Activated CD4-positive, alpha-beta memory T cell treated with anti-CD3 and anti-CD28 coated beads, Interleukin-2, amount 10 ng/mL, durations not matched to agents 7 days and 5 days (primary cell): ENCODE measurements around the gene SEPTIN5. TPM values are rescaled to one million over a fixed set of nuclear protein-coding genes. Genes with fewer than 3 reads are reported as not detected.

ENCODE experiments used
- CTCF ChIA-PET: fragments of 350-600 bp; sonication (Branson Sonifier 250); formaldehyde crosslinking; loops from one replicate; lab custom pipeline; 2021; ENCODE audit warnings: antibody characterized with exemption, inconsistent platforms; lab: Charles Lee
- POLR2A ChIA-PET: fragments of 350-600 bp; sonication (Branson Sonifier 250); formaldehyde crosslinking; loops from one replicate; lab custom pipeline; 2021; ENCODE audit warnings: antibody characterized with exemption; lab: Charles Lee
- DNase-seq: peaks from one replicate; pipeline ENCODE4 v3.0.0-alpha.2; 2020
- H3K27ac Mint-ChIP-seq: one replicate; pipeline ENCODE4 v1.8.0; 2021; ENCODE audit warnings: mild to moderate bottlenecking, mixed read lengths
- H3K27me3 Mint-ChIP-seq: one replicate; pipeline ENCODE4 v1.8.0; 2021; ENCODE audit warnings: mixed read lengths
- H3K36me3 Mint-ChIP-seq: one replicate; pipeline ENCODE4 v1.8.0; 2021; ENCODE audit warnings: low read depth, mixed read lengths
- H3K4me1 Mint-ChIP-seq: one replicate; pipeline ENCODE4 v1.8.0; 2021; ENCODE audit warnings: mixed read lengths
- H3K4me3 Mint-ChIP-seq: one replicate; pipeline ENCODE4 v1.8.0; 2021; ENCODE audit warnings: mild to moderate bottlenecking, mixed read lengths
- H3K9me3 Mint-ChIP-seq: one replicate; pipeline ENCODE4 v1.8.0; 2021; ENCODE audit warnings: mixed read lengths
- total RNA-seq, 2 experiments: library from RNA; stranded (reverse); gene quantifications; one replicate each; pipeline ENCODE4 v1.2.3, GENCODE V29; 2021

Gene SEPTIN5
- total RNA-seq, 2 experiments from 2014 or later, result not detected

DNA sequence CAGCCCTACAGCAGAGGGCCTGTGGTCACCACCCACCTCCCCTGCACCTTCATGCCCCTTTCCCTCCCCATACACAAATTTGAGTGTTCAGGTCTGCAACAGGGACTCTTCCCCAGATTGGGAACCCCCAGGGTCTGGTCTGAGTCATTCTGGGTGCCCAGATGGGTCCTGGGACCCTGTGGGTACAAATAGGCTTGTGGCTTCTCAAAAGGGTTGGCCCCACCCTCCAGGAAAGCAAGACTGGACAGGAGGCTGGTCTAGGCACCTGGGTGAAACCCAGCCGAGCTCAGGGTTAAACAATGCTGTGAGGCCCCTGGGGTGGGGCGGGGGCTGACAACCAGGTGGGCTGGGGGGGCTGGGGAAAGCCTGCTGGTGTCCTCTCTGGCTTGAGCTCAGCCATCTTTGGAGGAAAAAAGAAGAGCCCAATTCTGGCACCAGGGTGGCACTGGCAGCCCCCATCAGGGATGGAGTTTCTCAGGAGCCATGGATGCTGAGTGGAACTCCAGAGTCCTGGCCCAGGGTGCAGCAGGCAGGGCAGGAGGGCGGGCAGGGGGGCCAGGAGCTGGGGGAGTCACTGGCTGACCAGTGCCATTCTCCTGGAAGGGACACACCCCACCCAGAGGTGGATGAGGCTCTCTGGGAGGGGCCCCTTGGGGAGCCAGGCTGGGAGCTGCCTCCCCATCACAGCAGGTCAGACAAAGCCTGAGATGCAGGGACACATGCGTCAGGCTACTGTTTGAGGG lies 1.1 kb downstream of the SEPTIN5 start:
- peaks cover 5% of the 10 kb centered on the region for H3K4me1 Mint-ChIP-seq
- H3K4me3 Mint-ChIP-seq, result no peak overlapping the region
- DNase-seq, result no peak
- no peaks in the 10 kb centered on the region for H3K9me3 Mint-ChIP-seq
- peaks cover 39% of the 10 kb centered on the region for H3K27me3 Mint-ChIP-seq
- POLR2A ChIA-PET, result interaction anchor here (1.5 kb wide), 1 partner anchor 653 kb away, joined by 3 read pairs; no protein-coding TSS in a partner anchor
- no peaks in the 10 kb centered on the region for H3K36me3 Mint-ChIP-seq
- CTCF ChIA-PET, result interaction anchor here (1.0 kb wide), 1 partner anchor 15 kb away, joined by 3 read pairs; no protein-coding TSS in a partner anchor
- no peak overlapping the region for H3K27ac Mint-ChIP-seq

DNA sequence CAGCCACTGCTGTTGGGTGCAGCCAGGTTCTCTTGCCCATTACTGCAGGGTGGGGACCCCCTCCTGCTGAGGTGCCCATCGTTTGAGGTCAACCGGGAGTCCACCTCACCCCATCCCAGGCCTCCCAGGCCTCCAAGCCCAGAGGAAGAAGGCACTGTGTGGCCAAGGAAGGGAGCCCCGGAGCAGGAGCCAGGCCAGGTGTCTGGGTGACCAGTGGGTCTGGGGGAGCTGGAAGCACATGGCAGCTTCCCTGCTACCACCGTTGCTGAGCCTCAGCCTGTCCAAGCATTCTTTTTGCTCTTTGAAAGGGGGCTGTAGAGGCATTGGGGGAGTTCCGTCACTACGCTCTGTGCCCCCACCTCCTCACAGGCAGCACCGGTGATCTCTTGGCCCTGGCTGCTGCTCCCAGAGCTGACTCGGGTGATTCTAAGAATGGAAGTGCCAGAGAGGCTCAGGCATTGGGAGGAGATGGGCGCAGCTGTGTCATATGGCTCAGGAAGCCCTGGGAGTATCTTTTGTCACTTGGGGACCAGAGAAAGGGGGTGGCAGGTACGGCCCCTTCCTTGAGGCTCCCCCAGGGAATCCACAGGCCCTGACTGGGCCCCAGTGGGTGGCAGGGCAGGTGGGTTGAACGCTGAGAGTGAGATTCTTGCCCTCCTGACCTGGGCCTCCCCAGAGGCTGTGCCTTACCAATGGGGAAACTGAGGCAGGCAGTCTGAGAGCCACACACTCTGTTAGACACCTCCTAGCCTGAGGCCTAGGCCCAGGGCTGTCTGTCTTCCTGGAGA lies 1.9 kb downstream of the SEPTIN5 start:
- POLR2A ChIA-PET, result interaction anchor here (1.5 kb wide), 1 partner anchor 654 kb away, joined by 3 read pairs; no protein-coding TSS in a partner anchor

DNA sequence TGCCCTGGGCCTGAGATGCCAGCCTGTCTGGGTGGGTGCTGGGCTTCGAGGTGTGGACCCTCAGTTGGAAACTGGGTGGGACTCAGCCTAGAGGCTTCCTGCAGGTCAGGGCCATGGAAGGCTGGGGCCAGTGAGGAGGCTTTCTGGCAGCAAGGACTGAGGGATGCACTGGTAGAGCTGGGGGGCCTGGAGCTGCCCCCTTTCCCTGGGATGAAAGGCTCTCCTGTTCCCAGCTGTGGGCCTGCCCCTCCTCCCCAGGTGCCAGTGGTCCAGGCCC lies 2.5 kb downstream of the SEPTIN5 start:
- Mint-ChIP-seq H3K27ac (no peak overlapping the region), H3K4me3 (peak overlapping the region; percentile 13), H3K9me3 (no peaks in the 10 kb centered on the region), H3K36me3 (no peaks in the 10 kb centered on the region), H3K27me3 (peaks cover 51% of the 10 kb centered on the region), H3K4me1 (peaks cover 5% of the 10 kb centered on the region)
- ChIA-PET CTCF (interaction anchor here (1.0 kb wide), 1 partner anchor 116 kb away, joined by 3 read pairs; no protein-coding TSS in a partner anchor), POLR2A (interaction anchor here (1.5 kb wide), 1 partner anchor 655 kb away, joined by 3 read pairs; no protein-coding TSS in a partner anchor)
- DNase-seq, result no peak

More for the DNA sequence above, 1.9 kb downstream of the SEPTIN5 start:
- H3K4me1 Mint-ChIP-seq, result peaks cover 5% of the 10 kb centered on the region
- no peak for DNase-seq
- CTCF ChIA-PET, result interaction anchor here (1.0 kb wide), 2 partner anchors 14 to 117 kb away, joined by 3 read pairs; no protein-coding TSS in a partner anchor
- H3K27ac Mint-ChIP-seq, result no peak overlapping the region
- H3K36me3 Mint-ChIP-seq, result no peaks in the 10 kb centered on the region
- H3K9me3 Mint-ChIP-seq, result no peaks in the 10 kb centered on the region
- H3K27me3 Mint-ChIP-seq, result peaks cover 46% of the 10 kb centered on the region
- H3K4me3 Mint-ChIP-seq, result peak overlapping the region; percentile 13

DNA sequence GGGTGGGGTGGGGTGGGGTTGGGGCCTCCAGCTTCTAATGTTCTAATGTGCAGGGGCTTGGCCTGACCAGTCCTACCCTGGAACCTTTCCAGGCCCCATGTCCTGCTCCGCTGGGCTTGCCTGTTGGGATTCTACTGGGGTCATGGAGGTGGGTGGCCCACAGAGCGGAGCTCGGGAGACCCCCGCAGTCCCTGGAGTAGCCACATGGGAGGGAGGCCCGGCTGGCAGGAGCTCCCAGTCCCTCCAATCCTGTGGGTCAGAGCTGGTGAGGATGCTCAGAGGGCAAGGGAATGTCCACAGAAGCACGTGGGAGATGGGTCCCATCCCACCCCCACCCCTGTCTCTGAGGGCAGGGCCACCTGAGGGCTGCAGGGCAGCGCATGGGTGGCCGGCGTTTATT lies 2.9 kb downstream of the SEPTIN5 start:
- peaks cover 5% of the 10 kb centered on the region for H3K4me1 Mint-ChIP-seq
- no peak overlapping the region for H3K27ac Mint-ChIP-seq
- no peaks in the 10 kb centered on the region for H3K9me3 Mint-ChIP-seq
- no peaks in the 10 kb centered on the region for H3K36me3 Mint-ChIP-seq
- ChIA-PET CTCF (interaction anchor here (1.0 kb wide), 1 partner anchor 116 kb away, joined by 3 read pairs; no protein-coding TSS in a partner anchor), POLR2A (interaction anchor here (1.5 kb wide), 1 partner anchor 655 kb away, joined by 3 read pairs; no protein-coding TSS in a partner anchor)
- no peak overlapping the region for H3K4me3 Mint-ChIP-seq
- DNase-seq, result no peak
- H3K27me3 Mint-ChIP-seq, result peaks cover 50% of the 10 kb centered on the region

DNA sequence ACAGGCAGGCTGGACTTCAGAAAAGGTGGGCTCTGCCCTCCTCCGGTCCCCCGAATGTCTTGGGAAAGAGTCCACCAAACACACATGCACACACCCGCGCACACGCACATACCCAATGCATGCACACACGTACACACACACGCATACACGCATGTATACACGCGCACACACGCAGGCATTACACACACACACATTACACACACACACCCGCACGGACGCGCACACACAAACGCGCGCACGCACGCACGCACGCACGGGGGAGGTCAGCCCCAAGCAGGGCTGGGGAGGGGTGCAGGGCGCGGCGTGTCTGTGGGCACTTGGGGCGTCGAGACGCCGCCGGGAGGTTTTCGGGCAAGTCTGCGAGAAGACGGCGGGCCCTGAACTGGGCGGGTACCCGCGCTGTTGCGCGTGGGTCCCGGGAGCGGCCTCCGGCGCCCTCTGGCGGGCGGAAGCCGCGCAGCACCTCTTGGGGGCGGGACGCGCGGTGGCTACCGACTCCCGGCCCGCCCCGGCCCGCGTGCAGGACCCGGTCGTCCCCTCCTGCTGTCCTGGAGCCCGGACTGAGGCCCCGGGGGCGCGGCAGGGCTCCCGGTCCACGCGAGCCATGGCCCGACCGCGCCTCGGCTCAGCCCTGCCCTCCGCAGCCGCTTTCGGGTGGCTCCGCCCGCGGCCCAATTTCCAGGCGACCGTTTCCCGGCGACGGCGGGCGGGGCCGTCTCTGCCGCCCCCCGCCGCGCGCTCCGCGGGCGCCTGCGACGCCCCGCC lies 3.6 kb downstream of the SEPTIN5 start:
- DNase-seq, result peak; percentile 82
- H3K36me3 Mint-ChIP-seq, result no peaks in the 10 kb centered on the region
- POLR2A ChIA-PET, result no interaction called here
- CTCF ChIA-PET, result no interaction called here
- H3K4me1 Mint-ChIP-seq, result peaks cover 5% of the 10 kb centered on the region
- peak overlapping the region; percentile 46 for H3K4me3 Mint-ChIP-seq
- H3K9me3 Mint-ChIP-seq, result no peaks in the 10 kb centered on the region
- H3K27ac Mint-ChIP-seq, result no peak overlapping the region
- peaks cover 50% of the 10 kb centered on the region for H3K27me3 Mint-ChIP-seq

DNA sequence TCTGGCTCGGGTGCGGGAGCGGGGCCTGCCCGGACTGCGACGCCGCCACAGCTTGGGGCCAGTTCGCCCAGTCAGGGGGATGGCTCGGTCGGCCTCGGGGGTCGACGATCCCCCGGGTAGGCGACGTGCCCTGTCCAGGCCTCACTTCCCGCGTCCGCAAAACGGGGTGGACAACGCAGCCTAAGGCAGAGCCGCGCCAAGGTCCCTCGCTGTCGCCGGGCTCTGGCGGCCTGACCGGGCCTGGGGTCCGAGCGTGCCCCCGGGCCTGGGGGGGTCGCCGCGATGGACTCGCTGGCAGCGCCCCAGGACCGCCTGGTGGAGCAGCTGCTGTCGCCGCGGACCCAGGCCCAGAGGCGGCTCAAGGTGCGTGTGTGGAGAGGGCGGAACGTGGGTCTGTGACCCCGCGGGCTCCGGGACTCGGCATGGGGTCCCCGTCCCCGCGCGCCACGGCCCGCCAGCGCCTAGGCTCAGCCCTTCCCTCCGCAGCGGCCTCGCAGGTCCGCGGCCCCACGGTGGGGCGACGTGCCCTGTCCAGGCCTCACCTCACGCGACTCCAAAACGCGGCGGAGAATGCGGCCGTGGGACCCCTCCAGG lies 4.2 kb downstream of the SEPTIN5 start:
- Mint-ChIP-seq H3K4me1 (peaks cover 8% of the 10 kb centered on the region), H3K27ac (no peak overlapping the region), H3K4me3 (no peak overlapping the region), H3K36me3 (no peaks in the 10 kb centered on the region), H3K9me3 (no peaks in the 10 kb centered on the region), H3K27me3 (peaks cover 48% of the 10 kb centered on the region)
- no peak for DNase-seq
- CTCF ChIA-PET, result no interaction called here
- POLR2A ChIA-PET, result no interaction called here

DNA sequence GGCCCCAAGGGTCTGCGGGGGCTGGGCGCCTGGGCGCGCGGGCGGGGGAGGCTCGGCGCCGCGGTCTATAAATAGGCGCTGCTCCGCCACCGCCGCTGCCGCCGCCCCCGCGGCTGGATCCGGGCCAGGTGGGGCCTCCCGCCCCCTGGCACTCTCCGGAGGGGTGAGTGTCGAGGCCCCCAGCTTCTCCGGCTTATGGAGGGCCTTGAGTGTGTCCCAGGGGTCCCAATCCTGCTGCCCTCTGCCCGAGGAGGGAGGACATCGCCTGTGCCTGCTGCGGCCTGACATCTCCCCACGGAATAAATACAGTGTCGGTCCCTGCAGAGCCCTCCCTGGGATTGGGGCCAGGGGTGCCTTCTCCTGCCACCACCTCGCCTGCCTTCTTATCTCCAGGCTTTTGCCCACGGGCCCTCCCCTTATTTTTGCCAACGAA lies 4.8 kb downstream of the SEPTIN5 start:
- H3K9me3 Mint-ChIP-seq, result no peaks in the 10 kb centered on the region
- peaks cover 44% of the 10 kb centered on the region for H3K27me3 Mint-ChIP-seq
- no peak for DNase-seq
- POLR2A ChIA-PET, result no interaction called here
- H3K36me3 Mint-ChIP-seq, result no peaks in the 10 kb centered on the region
- no peak overlapping the region for H3K27ac Mint-ChIP-seq
- CTCF ChIA-PET, result interaction anchor here (0.8 kb wide), 1 partner anchor 11 kb away, joined by 4 read pairs; no protein-coding TSS in a partner anchor
- H3K4me1 Mint-ChIP-seq, result peaks cover 7% of the 10 kb centered on the region
- peak overlapping the region; percentile 41 for H3K4me3 Mint-ChIP-seq

DNA sequence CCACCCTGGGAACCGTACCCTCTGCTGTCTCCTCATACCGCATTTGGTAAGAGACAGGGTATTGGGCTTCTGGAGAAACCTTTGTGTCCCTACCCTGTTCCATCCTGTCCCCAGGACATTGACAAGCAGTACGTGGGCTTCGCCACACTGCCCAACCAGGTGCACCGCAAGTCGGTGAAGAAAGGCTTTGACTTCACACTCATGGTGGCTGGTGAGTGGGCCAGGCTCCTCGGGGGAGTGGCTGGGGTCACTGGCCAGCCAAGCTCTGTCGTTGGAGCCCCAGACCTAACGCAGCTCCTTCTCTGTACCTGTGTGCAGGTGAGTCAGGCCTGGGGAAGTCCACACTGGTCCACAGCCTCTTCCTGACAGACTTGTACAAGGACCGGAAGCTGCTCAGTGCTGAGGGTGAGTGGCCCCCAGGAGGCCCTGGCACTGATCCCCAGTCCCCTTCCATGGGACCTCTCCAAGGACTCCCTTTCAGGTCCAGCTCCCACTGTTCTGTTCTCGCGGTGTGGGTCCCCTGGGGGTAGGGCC lies 5.3 kb downstream of the SEPTIN5 start:
- CTCF ChIA-PET, result interaction anchor here (0.8 kb wide), 1 partner anchor 11 kb away, joined by 4 read pairs; no protein-coding TSS in a partner anchor
- DNase-seq, result no peak
- Mint-ChIP-seq H3K4me1 (peaks cover 8% of the 10 kb centered on the region), H3K4me3 (peak overlapping the region; percentile 41), H3K36me3 (no peaks in the 10 kb centered on the region), H3K9me3 (no peaks in the 10 kb centered on the region), H3K27ac (no peak overlapping the region), H3K27me3 (peaks cover 46% of the 10 kb centered on the region)
- POLR2A ChIA-PET, result interaction anchor here (1.5 kb wide), 1 partner anchor 11 kb away, joined by 3 read pairs; no protein-coding TSS in a partner anchor

DNA sequence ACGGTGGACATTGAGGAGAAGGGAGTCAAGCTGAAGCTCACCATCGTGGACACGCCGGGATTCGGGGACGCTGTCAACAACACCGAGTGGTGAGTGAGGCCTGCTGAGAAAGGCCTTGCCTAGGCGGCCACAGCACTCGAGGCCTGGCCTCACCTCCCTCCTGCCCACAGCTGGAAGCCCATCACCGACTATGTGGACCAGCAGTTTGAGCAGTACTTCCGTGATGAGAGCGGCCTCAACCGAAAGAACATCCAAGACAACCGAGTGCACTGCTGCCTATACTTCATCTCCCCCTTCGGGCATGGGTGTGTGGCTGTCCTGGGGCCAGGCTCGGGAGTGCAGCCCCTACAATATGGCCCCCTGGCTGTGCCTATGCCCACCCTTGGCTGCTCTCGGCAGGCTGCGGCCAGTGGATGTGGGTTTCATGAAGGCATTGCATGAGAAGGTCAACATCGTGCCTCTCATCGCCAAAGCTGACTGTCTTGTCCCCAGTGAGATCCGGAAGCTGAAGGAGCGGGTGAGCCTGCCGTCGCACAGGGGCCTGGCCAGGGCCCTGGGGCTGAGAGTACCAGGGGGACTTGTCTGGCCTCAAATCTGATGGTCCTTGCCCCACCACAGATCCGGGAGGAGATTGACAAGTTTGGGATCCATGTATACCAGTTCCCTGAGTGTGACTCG lies 6.0 kb downstream of the SEPTIN5 start:
- POLR2A ChIA-PET, result interaction anchor here (1.5 kb wide), 1 partner anchor 10 kb away, joined by 3 read pairs; no protein-coding TSS in a partner anchor
- Mint-ChIP-seq H3K4me1 (peaks cover 9% of the 10 kb centered on the region), H3K4me3 (no peak overlapping the region), H3K36me3 (no peaks in the 10 kb centered on the region), H3K9me3 (no peaks in the 10 kb centered on the region), H3K27me3 (peaks cover 50% of the 10 kb centered on the region), H3K27ac (no peak overlapping the region)
- no peak for DNase-seq
- CTCF ChIA-PET, result interaction anchor here (0.8 kb wide), 1 partner anchor 10 kb away, joined by 4 read pairs; no protein-coding TSS in a partner anchor

DNA sequence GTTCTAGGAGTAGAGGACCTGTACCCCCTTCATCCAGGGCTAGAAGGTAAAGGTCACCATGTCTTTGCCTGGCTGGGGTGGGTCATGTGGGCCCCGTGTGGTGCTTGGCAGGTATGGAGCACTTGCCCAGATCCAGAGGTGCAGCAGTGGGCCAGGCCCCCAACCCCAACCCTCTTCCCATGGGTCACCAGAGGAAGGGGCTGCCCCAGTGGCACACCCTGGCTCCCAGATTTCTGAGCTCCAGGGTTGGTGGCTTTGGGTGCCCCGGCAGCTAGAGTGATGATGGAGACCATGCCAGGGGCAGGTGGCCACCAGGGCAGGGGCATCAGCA lies 6.7 kb downstream of the SEPTIN5 start:
- H3K27me3 Mint-ChIP-seq, result peaks cover 50% of the 10 kb centered on the region
- H3K27ac Mint-ChIP-seq, result no peak overlapping the region
- H3K36me3 Mint-ChIP-seq, result no peaks in the 10 kb centered on the region
- ChIA-PET POLR2A (interaction anchor here (1.5 kb wide), 1 partner anchor 10 kb away, joined by 3 read pairs; no protein-coding TSS in a partner anchor), CTCF (no interaction called here)
- no peak overlapping the region for H3K4me3 Mint-ChIP-seq
- H3K9me3 Mint-ChIP-seq, result no peaks in the 10 kb centered on the region
- peaks cover 9% of the 10 kb centered on the region for H3K4me1 Mint-ChIP-seq
- no peak for DNase-seq

DNA sequence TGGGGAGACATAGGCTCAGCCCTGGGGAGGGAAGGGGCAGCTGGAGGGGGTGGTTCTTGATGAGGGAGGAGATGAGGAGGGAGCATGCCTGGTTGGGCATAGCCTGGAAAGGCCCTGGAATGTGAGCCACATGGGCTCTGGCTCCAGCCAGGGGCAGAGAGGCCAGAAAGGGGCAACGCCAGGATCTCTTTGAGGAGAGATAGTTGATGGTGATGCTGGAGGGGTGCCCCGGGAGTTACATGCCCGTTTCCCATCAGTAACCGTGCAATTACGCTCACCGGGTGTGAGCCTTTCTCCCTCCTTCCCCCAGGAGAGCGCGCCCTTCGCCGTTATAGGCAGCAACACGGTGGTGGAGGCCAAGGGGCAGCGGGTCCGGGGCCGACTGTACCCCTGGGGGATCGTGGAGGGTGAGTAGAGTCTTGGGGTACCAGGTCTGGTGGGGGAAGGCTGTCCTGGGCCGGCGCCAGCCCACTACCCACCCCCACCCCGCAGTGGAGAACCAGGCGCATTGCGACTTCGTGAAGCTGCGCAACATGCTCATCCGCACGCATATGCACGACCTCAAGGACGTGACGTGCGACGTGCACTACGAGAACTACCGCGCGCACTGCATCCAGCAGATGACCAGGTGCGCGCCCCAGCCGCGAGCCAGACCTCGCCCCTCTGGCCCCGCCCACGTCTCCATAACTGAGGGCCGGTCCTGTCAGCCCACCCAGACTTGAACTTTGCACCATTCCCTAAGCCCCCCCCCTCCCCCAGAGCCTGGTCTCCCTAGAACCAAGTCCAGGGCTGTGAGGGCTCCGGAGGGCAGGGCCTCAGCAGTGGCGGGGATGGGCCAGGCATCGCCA lies 7.3 kb downstream of the SEPTIN5 start:
- POLR2A ChIA-PET, result interaction anchor here (1.5 kb wide), 1 partner anchor 9 kb away, joined by 3 read pairs; no protein-coding TSS in a partner anchor
- CTCF ChIA-PET, result interaction anchor here (1.1 kb wide), 1 partner anchor 9 kb away, joined by 6 read pairs; no protein-coding TSS in a partner anchor
- H3K27ac Mint-ChIP-seq, result no peak overlapping the region
- no peaks in the 10 kb centered on the region for H3K9me3 Mint-ChIP-seq
- H3K4me1 Mint-ChIP-seq, result peaks cover 9% of the 10 kb centered on the region
- peaks cover 50% of the 10 kb centered on the region for H3K27me3 Mint-ChIP-seq
- no peak overlapping the region for H3K4me3 Mint-ChIP-seq
- DNase-seq, result no peak
- no peaks in the 10 kb centered on the region for H3K36me3 Mint-ChIP-seq
